ENCODE results near the gene MAN1C1. TPM values are rescaled to one million over a fixed set of nuclear protein-coding genes. Genes with fewer than 3 reads are reported as not detected.

The MAN1C1 gene
- total and polyA plus RNA-seq, 10 of the 15 experiments (the other 5 are each of a cell fraction or from before 2014, with no cell fraction given): 0.12 to 0.56 (median 0.22) TPM; not detected in 3

- no peak overlapping the region for H3K9ac ChIP-seq (ENCODE audit: control insufficient read depth, insufficient read depth, low read length)
- TF ChIP-seq SMC3 (IDR thresholded peaks at IDR 0.05; ENCODE audit: borderline replicate concordance, low read length): no peak
- TF ChIP-seq BRCA1 (IDR thresholded peaks at IDR 0.05; ENCODE audit: low read depth, low read length): no peak
- no peak for TF ChIP-seq TARDBP (IDR thresholded peaks at IDR 0.05; ENCODE audit: borderline replicate concordance)
- TF ChIP-seq, protein P1, sequence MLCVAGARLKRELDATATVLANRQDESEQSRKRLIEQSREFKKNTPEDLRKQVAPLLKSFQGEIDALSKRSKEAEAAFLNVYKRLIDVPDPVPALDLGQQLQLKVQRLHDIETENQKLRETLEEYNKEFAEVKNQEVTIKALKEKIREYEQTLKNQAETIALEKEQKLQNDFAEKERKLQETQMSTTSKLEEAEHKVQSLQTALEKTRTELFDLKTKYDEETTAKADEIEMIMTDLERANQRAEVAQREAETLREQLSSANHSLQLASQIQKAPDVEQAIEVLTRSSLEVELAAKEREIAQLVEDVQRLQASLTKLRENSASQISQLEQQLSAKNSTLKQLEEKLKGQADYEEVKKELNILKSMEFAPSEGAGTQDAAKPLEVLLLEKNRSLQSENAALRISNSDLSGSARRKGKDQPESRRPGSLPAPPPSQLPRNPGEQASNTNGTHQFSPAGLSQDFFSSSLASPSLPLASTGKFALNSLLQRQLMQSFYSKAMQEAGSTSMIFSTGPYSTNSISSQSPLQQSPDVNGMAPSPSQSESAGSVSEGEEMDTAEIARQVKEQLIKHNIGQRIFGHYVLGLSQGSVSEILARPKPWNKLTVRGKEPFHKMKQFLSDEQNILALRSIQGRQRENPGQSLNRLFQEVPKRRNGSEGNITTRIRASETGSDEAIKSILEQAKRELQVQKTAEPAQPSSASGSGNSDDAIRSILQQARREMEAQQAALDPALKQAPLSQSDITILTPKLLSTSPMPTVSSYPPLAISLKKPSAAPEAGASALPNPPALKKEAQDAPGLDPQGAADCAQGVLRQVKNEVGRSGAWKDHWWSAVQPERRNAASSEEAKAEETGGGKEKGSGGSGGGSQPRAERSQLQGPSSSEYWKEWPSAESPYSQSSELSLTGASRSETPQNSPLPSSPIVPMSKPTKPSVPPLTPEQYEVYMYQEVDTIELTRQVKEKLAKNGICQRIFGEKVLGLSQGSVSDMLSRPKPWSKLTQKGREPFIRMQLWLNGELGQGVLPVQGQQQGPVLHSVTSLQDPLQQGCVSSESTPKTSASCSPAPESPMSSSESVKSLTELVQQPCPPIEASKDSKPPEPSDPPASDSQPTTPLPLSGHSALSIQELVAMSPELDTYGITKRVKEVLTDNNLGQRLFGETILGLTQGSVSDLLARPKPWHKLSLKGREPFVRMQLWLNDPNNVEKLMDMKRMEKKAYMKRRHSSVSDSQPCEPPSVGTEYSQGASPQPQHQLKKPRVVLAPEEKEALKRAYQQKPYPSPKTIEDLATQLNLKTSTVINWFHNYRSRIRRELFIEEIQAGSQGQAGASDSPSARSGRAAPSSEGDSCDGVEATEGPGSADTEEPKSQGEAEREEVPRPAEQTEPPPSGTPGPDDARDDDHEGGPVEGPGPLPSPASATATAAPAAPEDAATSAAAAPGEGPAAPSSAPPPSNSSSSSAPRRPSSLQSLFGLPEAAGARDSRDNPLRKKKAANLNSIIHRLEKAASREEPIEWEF (IDR thresholded peaks at IDR 0.05; ENCODE audit: insufficient replicate concordance, low read depth, low read length): no peak
- TF ChIP-seq, protein P2, sequence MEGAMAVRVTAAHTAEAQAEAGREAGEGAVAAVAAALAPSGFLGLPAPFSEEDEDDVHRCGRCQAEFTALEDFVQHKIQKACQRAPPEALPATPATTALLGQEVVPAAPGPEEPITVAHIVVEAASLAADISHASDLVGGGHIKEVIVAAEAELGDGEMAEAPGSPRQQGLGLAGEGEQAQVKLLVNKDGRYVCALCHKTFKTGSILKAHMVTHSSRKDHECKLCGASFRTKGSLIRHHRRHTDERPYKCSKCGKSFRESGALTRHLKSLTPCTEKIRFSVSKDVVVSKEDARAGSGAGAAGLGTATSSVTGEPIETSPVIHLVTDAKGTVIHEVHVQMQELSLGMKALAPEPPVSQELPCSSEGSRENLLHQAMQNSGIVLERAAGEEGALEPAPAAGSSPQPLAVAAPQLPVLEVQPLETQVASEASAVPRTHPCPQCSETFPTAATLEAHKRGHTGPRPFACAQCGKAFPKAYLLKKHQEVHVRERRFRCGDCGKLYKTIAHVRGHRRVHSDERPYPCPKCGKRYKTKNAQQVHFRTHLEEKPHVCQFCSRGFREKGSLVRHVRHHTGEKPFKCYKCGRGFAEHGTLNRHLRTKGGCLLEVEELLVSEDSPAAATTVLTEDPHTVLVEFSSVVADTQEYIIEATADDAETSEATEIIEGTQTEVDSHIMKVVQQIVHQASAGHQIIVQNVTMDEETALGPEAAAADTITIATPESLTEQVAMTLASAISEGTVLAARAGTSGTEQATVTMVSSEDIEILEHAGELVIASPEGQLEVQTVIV (IDR thresholded peaks at IDR 0.05; ENCODE audit: borderline replicate concordance, partially characterized antibody): no peak
- no peak for TF ChIP-seq CREB1 (IDR thresholded peaks at IDR 0.05; ENCODE audit: low read depth)
- no peak for TF ChIP-seq RAD21 (IDR thresholded peaks at IDR 0.05; ENCODE audit: insufficient read depth, low read depth, low read length)
- no peak for TF ChIP-seq NBN (IDR thresholded peaks at IDR 0.05)
- TF ChIP-seq E2F4 (IDR thresholded peaks at IDR 0.05; ENCODE audit: low read depth, low read length): no peak
- TF ChIP-seq STAT3 (IDR thresholded peaks at IDR 0.05; ENCODE audit: low read depth, low read length): no peak
- TF ChIP-seq EED (IDR thresholded peaks at IDR 0.05; ENCODE audit: low read depth): no peak
- TF ChIP-seq POLR2AphosphoS2 (IDR thresholded peaks at IDR 0.05; ENCODE audit: low read depth, low read length): no peak
- H3K4me2 ChIP-seq (ENCODE audit: control insufficient read depth, insufficient read depth): no peak overlapping the region
- no TSS peak for BruUV-seq (replicated peaks)
- no peaks in the 10 kb centered on the region for H3K36me3 ChIP-seq (ENCODE audit: control insufficient read depth in 2 of 2, insufficient read depth in 2 of 2, low read length in 1 of 2)
- ChIA-PET CTCF (interaction anchor here (2.3 kb wide), 1 partner anchor 12 kb away, joined by 5 read pairs; no protein-coding TSS in a partner anchor), SMC1A (ENCODE audit: uncharacterized antibody, unreplicated experiment) (no interaction called here), POLR2A (no interaction called here), RAD21 (ENCODE audit: unreplicated experiment) (no interaction called here)
- H2AFZ ChIP-seq (ENCODE audit: control insufficient read depth, low read depth, low read length): no peak overlapping the region
- H3K4me3 ChIP-seq: no peak overlapping the region
- peaks cover 6 to 11% of the 10 kb centered on the region in 2 experiments for H3K27me3 ChIP-seq (replicated peaks in 1 of 2; ENCODE audit: control insufficient read depth in 2 of 2, insufficient read depth in 2 of 2, low read length in 1 of 2)
- no peaks in the 10 kb centered on the region for H3K4me1 ChIP-seq (ENCODE audit: control insufficient read depth, insufficient read depth, low read length)
- no peaks in the 10 kb centered on the region for H3K9me3 ChIP-seq (replicated peaks; ENCODE audit: control insufficient read depth, insufficient read depth, low read length)
- WGBS (ENCODE audit: insufficient coverage, insufficient replicate concordance, low lambda C conversion rate, missing lambda C conversion rate): 59% methylated on average over 6 of the region's 6 CpGs
- intact Hi-C loops (cut with micrococcal nuclease; ENCODE audit: unreplicated experiment): no loop called here
- DNase-seq (ENCODE audit: low read depth, low spot score) (no peak), ATAC-seq (no peak), FAIRE-seq (no peak)
- no peak overlapping the region for H3K27ac ChIP-seq (ENCODE audit: control insufficient read depth, insufficient read depth)
- H4K20me1 ChIP-seq (ENCODE audit: control insufficient read depth, insufficient read depth): no peaks in the 10 kb centered on the region; the same call in 1 of the 2 replicates
- in situ Hi-C loops (cut with MboI): no loop called here
- no peaks in the 10 kb centered on the region for H3K79me2 ChIP-seq (ENCODE audit: control insufficient read depth, insufficient read depth, low read length)
Observed at GRCh38 chr1:25703671-25704266, 87.2 kb downstream of the MAN1C1 start.

Measured in GM12878 (cell line).